Choroid plexus epithelial cell (primary cell): Measurements from ENCODE around the gene PRPF38B.
"Not testable (repeated sequence)": the region's sequence is repeated elsewhere in the genome, so short reads cannot be mapped to it uniquely, and the experiment has no call there.

Experiments
- DNase-seq: peaks from one replicate; pipeline ENCODE4 v3.0.0-alpha.2; 2010; ENCODE audit warnings: low read depth
- H3K4me3 ChIP-seq: 2 replicates; pipeline ENCODE4 v1.5.1; 2011; ENCODE audit warnings: low read depth, mild to moderate bottlenecking, control low read depth, low read length, moderate library complexity
- TF ChIP-seq, protein P1 (sequence below): conservative IDR thresholded peaks from 2 replicates; pipeline ENCODE4 v1.5.1; 2011; ENCODE audit warnings: low read depth, mild to moderate bottlenecking, control low read depth, inconsistent platforms, low read length, moderate library complexity

The PRPF38B gene

DNA sequence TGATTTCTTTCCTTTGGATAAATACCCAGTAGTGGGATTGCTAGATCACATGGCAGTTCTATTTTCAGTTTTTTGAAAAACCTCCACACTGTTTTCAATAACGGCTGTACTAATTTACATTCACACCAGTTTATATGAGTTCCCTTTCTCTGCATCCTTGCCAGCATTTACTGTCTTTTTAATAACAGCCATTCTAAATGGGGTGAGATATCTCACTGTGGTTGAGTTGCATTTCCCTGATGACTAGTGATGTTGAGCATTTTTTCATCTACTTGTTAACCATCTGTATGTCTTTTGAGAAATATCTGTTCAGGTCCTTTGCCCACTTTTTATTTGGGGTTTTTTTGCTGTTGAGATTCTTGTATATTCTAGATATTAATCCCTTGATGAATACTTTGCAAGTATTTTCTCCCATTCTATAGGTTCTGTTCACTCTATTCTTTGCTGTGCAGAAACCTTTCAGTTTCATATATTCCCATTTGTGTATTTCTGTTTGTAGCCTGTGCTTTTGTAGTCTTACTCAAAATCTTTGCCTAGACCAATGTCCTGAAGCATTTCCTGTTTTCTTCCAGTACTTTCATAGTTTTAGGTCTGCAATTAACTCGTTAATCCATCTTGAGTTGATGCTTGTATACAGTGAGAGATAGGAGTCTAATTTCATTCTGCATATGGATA, 38.5 kb upstream of the PRPF38B start:
- H3K4me3 ChIP-seq, result no peak overlapping the region
- DNase-seq, result no peak
- TF ChIP-seq, protein P1, sequence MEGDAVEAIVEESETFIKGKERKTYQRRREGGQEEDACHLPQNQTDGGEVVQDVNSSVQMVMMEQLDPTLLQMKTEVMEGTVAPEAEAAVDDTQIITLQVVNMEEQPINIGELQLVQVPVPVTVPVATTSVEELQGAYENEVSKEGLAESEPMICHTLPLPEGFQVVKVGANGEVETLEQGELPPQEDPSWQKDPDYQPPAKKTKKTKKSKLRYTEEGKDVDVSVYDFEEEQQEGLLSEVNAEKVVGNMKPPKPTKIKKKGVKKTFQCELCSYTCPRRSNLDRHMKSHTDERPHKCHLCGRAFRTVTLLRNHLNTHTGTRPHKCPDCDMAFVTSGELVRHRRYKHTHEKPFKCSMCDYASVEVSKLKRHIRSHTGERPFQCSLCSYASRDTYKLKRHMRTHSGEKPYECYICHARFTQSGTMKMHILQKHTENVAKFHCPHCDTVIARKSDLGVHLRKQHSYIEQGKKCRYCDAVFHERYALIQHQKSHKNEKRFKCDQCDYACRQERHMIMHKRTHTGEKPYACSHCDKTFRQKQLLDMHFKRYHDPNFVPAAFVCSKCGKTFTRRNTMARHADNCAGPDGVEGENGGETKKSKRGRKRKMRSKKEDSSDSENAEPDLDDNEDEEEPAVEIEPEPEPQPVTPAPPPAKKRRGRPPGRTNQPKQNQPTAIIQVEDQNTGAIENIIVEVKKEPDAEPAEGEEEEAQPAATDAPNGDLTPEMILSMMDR, result no peak

DNA sequence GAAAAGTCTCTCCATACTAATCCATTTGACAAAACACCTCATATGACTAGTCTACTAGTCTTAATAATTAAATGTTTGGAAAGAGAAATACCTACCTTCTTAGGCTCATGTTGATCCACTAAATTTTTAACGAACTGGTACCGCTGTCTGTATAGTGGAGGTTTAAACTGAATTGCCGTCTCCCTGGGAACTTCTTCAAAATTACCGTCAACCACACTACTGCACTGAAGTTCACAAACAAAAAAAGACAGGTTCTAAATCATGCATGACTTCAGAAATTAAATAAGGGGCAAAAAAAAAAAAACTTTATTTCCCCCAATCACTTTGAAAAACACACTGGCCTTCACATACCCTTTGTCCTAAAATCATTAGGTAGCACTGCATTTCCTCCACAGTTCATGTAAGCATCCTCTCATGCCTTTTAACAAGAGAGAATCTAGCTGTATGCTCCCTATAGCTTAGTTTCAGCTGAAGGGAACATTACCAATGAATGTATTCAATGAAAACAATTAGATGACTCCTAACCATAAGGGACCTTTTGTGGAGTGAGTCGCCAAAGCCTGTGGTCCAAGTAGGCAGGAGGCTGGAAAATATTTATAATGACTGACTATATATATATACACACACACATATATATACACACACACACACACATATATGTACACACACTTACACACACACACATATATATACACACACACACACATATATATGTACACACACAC, 34.6 kb upstream of the PRPF38B start:
- DNase-seq, result no peak
- H3K4me3 ChIP-seq, result no peak overlapping the region
- TF ChIP-seq, protein P1, result no peak

DNA sequence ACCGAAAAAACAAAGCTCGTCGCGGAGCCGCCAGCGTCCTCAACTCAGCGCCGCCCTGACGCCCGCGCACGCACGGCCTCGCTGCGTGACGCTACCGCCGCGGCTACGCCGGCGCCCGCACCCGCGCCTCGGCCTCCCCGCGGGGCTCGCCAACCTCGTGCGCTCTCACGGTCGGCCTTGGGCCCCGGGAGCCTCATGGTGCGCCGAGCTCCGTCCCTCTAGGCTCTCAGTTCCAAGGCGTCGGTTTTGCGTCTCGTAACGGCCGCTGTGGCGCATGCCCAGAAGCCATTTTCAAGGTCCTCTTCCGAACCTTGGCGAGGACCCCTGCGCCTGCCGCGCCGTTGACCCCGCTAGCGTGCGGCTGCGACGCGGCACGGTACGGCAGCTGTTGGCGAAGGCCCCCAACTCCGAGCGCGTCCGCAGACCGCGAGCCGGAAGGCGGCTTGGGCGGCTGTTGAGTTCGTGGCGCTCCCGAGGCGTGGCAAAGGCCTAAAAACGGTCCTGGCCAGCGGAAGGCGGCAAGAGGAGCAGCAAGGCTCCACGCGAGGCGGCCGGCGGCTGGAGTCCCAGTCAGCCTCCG, 31.0 kb upstream of the PRPF38B start, which contains the start of gene HENMT1:
HENMT1 (minus strand) TSS at position 64 of the 580 bp plus-strand sequence. CDS start 1,209 bp downstream, outside the sequence.
- H3K4me3 ChIP-seq, result peak within 1 kb of the TSS; percentile 72
- DNase-seq, result peak; percentile 77
- TF ChIP-seq, protein P1, result no peak

DNA sequence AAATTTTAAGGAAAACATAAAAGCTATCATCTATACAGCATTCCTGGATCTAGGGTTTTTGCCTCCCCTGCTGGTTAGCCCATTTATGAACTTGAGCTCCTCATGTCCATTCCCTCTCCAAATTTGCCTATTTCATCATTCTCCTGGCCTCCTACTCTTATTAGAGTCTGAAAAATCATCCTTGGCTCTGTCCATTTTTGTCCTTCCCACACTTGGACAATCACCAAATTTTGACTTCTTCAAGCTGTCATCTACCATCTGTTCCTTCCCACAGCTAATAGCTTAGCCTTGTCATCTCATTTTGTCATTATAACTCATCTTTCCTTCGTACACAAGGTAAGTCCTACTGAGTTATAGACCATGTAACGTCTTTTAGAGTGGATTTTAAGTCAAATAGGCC, 29.0 kb upstream of the PRPF38B start:
- TF ChIP-seq, protein P1, result no peak
- H3K4me3 ChIP-seq, result no peak overlapping the region
- DNase-seq, result no peak

DNA sequence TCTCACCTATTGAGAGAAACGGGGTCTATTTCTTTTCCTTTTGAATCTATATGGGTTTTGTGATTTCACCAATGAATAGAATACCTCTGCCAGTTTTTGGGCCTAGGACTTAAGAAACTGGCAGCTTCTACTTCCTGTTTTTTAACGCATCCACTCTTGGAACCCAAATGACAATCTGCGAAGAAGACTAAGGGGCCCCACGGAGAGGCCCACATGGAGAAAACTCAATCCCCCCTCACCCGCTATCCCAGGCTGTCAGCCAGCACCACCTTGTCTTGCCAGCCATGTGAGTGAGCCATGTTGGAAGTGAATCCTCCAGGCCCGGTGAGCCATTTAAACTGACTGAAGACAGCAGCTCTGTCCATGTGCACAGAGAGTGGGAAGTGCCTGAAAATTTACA, 27.6 kb upstream of the PRPF38B start:
- no peak overlapping the region for H3K4me3 ChIP-seq
- DNase-seq, result no peak
- TF ChIP-seq, protein P1, result no peak

DNA sequence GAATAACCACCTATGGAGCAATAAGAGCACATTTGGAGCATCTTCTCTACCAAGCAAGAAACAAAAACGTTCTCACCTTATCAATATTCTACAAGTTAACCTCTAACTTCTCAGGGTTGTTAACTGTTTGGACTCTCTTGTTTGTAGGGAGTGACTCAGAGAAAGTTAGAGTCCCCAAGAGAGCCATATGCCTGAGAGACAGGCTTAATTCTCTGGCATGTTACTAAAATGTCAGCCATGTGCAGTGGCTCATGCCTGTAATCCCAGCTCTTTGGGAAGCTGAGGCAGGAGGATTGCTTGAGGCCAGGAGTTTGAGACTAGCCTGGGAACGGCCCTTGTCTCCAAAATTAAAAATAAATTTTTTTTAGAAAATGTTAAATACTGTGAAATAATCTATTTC, 27.0 kb upstream of the PRPF38B start:
- no peak overlapping the region for H3K4me3 ChIP-seq
- TF ChIP-seq, protein P1, result no peak
- DNase-seq, result no peak

DNA sequence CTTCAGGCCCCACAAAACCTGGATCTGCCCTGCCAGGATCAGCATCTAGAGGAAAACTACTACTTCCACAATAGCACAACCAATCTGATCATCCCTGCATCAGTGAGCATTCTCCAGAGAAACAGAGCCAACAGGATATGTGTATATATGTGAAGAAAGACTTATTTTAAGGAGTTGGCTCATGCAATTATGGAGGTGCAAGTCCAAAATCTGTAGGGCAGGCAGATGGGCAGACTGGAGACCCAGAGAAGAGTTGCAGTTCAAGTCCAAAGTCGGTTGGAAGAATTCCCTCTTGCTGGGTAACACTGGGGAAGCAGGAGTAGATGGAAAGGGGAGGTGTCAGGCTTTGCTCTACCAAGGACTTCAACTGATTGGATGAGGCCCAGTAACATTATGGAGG, 26.3 kb upstream of the PRPF38B start:
- no peak overlapping the region for H3K4me3 ChIP-seq
- DNase-seq, result no peak
- TF ChIP-seq, protein P1, result no peak

DNA sequence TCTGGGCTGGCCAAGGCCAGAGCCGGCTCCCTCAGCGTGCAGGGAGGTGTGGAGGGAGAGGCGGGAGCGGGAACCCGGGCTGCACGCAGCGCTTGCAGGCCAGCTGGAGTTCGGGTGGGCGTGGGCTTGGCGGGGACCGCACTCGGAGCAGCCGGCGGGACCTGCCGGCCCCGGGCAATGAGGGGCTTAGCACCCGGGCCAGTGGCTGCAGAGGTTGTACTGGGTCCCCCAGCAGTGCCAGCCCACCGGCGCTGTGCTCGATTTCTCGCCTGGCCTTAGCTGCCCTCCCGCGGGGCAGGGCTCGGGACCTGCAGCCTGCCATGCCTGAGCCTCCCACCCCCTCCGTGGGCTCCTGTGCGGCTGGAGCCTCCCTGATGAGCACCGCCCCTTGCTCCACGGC, 24.7 kb upstream of the PRPF38B start:
- not testable (repeated sequence) for DNase-seq, H3K4me3 ChIP-seq
